Caco-2 (cell line): Measurements from ENCODE around the gene CHST14. TPM values are rescaled to one million over a fixed set of nuclear protein-coding genes. Genes with fewer than 3 reads are reported as not detected.

Source experiments
- BruUV-seq: library from RNA; stranded (reverse); fragments of 400-500 nt; replicated peaks from 2 replicates; lab custom pipeline; 2021; lab: Mats Ljungman, UMichigan
- CTCF ChIA-PET: fragments of 300-600 bp; sonication (Branson Sonifier 250); formaldehyde crosslinking; loops from one replicate; lab custom pipeline; 2022; ENCODE audit warnings: antibody characterized with exemption; lab: Charles Lee
- POLR2A ChIA-PET: fragments of 300-600 bp; sonication (Branson Sonifier 250); formaldehyde crosslinking; loops from one replicate; lab custom pipeline; 2022; ENCODE audit warnings: antibody characterized with exemption; lab: Charles Lee
- DNase-seq, 2 experiments: peaks; one replicate each; pipeline versions ENCODE4 v3.0.0 to v3.0.0-alpha.2; 2020 to 2022
- H3K27me3 ChIP-seq: replicated peaks from 2 replicates; pipeline ENCODE4 v1.6.0; 2011; ENCODE audit warnings: low read length; ENCODE audit not compliant: control insufficient read depth, insufficient read depth
- H3K36me3 ChIP-seq: 2 replicates; pipeline ENCODE4 v1.5.1; 2011; ENCODE audit warnings: low read length; ENCODE audit not compliant: control insufficient read depth, insufficient read depth
- H3K4me1 ChIP-seq: fragments of 250-450 bp; sonication (Bioruptor Pico); 2 replicates; pipeline ENCODE4 v1.5.1; 2020; ENCODE audit warnings: mild to moderate bottlenecking
- H3K4me3 ChIP-seq: 2 replicates; pipeline ENCODE4 v1.5.1; 2011; ENCODE audit warnings: low read depth, mild to moderate bottlenecking, control low read depth, low read length
- H3K9me3 ChIP-seq: fragments of 250-450 bp; sonication (Bioruptor Pico); 2 replicates; pipeline ENCODE4 v1.5.1; 2020; ENCODE audit warnings: mild to moderate bottlenecking, moderate library complexity
- H3K27ac Mint-ChIP-seq: one replicate; pipeline ENCODE4 v1.8.0; 2022; ENCODE audit warnings: mixed read lengths; ENCODE audit not compliant: unreplicated experiment
- H3K27me3 Mint-ChIP-seq: one replicate; pipeline ENCODE4 v1.8.0; 2022; ENCODE audit warnings: mixed read lengths; ENCODE audit not compliant: insufficient read depth, unreplicated experiment
- H3K36me3 Mint-ChIP-seq: one replicate; pipeline ENCODE4 v1.8.0; 2022; ENCODE audit warnings: mild to moderate bottlenecking, mixed read lengths; ENCODE audit not compliant: insufficient read depth, unreplicated experiment
- H3K4me1 Mint-ChIP-seq: one replicate; pipeline ENCODE4 v1.8.0; 2022; ENCODE audit warnings: low read depth, mixed read lengths; ENCODE audit not compliant: unreplicated experiment
- H3K4me3 Mint-ChIP-seq: one replicate; pipeline ENCODE4 v1.8.0; 2022; ENCODE audit warnings: mild to moderate bottlenecking, moderate library complexity, mixed read lengths; ENCODE audit not compliant: unreplicated experiment
- H3K9me3 Mint-ChIP-seq: one replicate; pipeline ENCODE4 v1.8.0; 2022; ENCODE audit warnings: mixed read lengths; ENCODE audit not compliant: unreplicated experiment
- CTCF ChIP-seq, 2 experiments: fragments of 200-600 bp in 1 of 2; IDR thresholded peaks; 1 replicate in 1 of 2; 2 replicates in 1 of 2; pipeline versions ENCODE4 v1.5.1 to v1.8.0; 2011 to 2022; ENCODE audit warnings: antibody characterized with exemption in 1 of 2, control low read depth in 1 of 2, inconsistent platforms in 1 of 2, low read depth in 1 of 2, low read length in 1 of 2, mild to moderate bottlenecking in 1 of 2, moderate library complexity in 1 of 2; ENCODE audit not compliant: insufficient read depth in 1 of 2, severe bottlenecking in 1 of 2, unreplicated experiment in 1 of 2
- intact Hi-C: fragments of 100-400 bp; cut with micrococcal nuclease; formaldehyde crosslinking; loops from one replicate; pipeline ENCODE4 v1.10.0; 2022; ENCODE audit not compliant: unreplicated experiment
- total RNA-seq: library from RNA; stranded (reverse); gene quantifications from 2 replicates; pipeline ENCODE4 v1.2.3, GENCODE V29; 2022

CHST14 gene
- total RNA-seq, 1 experiment from 2014 or later, result 19.6 TPM

- peak overlapping the region; percentile 54 for H3K4me3 ChIP-seq
- peaks cover 23% of the 10 kb centered on the region for H3K4me1 ChIP-seq
- DNase-seq, result peak in 1 of 2 experiments; percentile 34
- H3K27me3 ChIP-seq, result no peaks in the 10 kb centered on the region
- TF ChIP-seq CTCF (IDR thresholded peaks at IDR 0.05; ENCODE audit: insufficient read depth in 1 of 2, low read depth in 1 of 2, low read length in 1 of 2, severe bottlenecking in 1 of 2, unreplicated experiment in 1 of 2), result no peak
- H3K4me3 Mint-ChIP-seq, result peak overlapping the region; percentile 94
- peaks cover 27% of the 10 kb centered on the region for H3K4me1 Mint-ChIP-seq
- POLR2A ChIA-PET, result interaction anchor here (0.9 to 1.4 kb wide), 2 partner anchors 9 to 125 kb away, joined by 3 to 5 read pairs; partner anchors contain the start of gene CCDC32
- peak overlapping the region; percentile 75 for H3K27ac Mint-ChIP-seq
- no TSS peak for BruUV-seq
- no peaks in the 10 kb centered on the region for H3K36me3 ChIP-seq
- no peaks in the 10 kb centered on the region for H3K9me3 Mint-ChIP-seq
- no peaks in the 10 kb centered on the region for H3K27me3 Mint-ChIP-seq
- intact Hi-C loops, result no loop called here
- H3K9me3 ChIP-seq, result no peaks in the 10 kb centered on the region
- H3K36me3 Mint-ChIP-seq, result peaks cover 16% of the 10 kb centered on the region
- CTCF ChIA-PET, result interaction anchor here (1.0 to 2.6 kb wide), 9 partner anchors 15 to 161 kb away, joined by 3 to 8 read pairs (median 3); partner anchors contain the start of genes CCDC9B, CHST14 and INAFM2
These were observed 31.3 kb upstream of the CHST14 start for GRCh38 chr15:40439461-40439959.

GRCh38 chr15:40439960-40440742 lies 30.6 kb upstream of the CHST14 start:
- no peaks in the 10 kb centered on the region for H3K9me3 ChIP-seq
- Mint-ChIP-seq H3K4me1 (peaks cover 27% of the 10 kb centered on the region), H3K4me3 (peak overlapping the region; percentile 94), H3K9me3 (no peaks in the 10 kb centered on the region), H3K27ac (peak overlapping the region; percentile 75), H3K36me3 (peaks cover 16% of the 10 kb centered on the region), H3K27me3 (no peaks in the 10 kb centered on the region)
- H3K27me3 ChIP-seq, result no peaks in the 10 kb centered on the region
- intact Hi-C loops, result loop anchor here (1.0 kb wide), 1 partner anchor 30 kb away; the partner anchor contains the start of gene CHST14
- TSS peak; percentile 46 for BruUV-seq
- peak overlapping the region; percentile 54 for H3K4me3 ChIP-seq
- ChIA-PET POLR2A (interaction anchor here (0.6 to 1.4 kb wide), 5 partner anchors 10 to 516 kb away, joined by 3 to 6 read pairs (median 4); partner anchors contain the start of gene CCDC32), CTCF (interaction anchor here (0.6 to 2.6 kb wide), 13 partner anchors 14 to 161 kb away, joined by 3 to 8 read pairs (median 3); partner anchors contain the start of genes CCDC32, CCDC9B, CHST14 and INAFM2)
- no peaks in the 10 kb centered on the region for H3K36me3 ChIP-seq
- DNase-seq, result peak; percentile 56 to 64
- TF ChIP-seq CTCF (IDR thresholded peaks at IDR 0.05; ENCODE audit: insufficient read depth in 1 of 2, low read depth in 1 of 2, low read length in 1 of 2, severe bottlenecking in 1 of 2, unreplicated experiment in 1 of 2), result no peak
- H3K4me1 ChIP-seq, result peaks cover 23% of the 10 kb centered on the region
